Iris pigment epithelial cell (primary cell): ENCODE data around the gene TRIM6.
"Not testable (repeated sequence)": the region's sequence is repeated elsewhere in the genome, so short reads cannot be mapped to it uniquely, and the experiment has no call there.

ENCODE experiments used
- DNase-seq: peaks from one replicate; pipeline ENCODE4 v3.0.0-alpha.2; 2011; ENCODE audit warnings: low read depth

The TRIM6 gene

DNA sequence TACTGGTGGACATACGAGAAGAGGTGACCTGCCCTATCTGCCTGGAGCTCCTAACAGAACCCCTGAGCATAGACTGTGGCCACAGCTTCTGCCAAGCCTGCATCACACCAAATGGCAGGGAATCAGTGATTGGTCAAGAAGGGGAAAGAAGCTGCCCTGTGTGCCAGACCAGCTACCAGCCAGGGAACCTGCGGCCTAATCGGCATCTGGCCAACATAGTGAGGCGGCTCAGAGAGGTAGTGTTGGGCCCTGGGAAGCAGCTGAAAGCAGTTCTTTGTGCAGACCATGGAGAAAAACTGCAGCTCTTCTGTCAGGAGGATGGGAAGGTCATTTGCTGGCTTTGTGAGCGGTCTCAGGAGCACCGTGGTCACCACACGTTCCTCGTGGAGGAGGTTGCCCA lies 6.9 kb downstream of the TRIM6 start:
- DNase-seq: no peak

DNA sequence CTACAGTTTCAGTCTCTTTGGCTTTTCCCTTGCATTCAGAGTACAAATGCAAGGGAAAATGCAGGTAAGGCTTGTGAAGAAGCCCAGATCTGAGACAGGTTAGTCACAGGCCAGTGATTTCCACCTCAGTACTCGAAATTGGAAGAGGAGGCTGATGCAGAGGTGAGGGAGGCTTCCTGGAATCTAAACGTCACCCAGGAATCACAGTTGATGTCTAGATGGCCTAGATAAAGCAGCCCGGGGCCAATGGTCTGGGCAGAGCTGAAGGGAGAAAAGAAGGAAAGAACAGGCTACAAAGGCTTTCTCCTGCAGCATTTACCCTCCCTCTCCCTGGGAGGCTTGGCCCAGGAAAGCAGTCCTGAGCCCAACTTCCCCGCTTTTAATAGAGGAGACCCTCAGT lies 8.5 kb downstream of the TRIM6 start:
- no peak for DNase-seq

DNA sequence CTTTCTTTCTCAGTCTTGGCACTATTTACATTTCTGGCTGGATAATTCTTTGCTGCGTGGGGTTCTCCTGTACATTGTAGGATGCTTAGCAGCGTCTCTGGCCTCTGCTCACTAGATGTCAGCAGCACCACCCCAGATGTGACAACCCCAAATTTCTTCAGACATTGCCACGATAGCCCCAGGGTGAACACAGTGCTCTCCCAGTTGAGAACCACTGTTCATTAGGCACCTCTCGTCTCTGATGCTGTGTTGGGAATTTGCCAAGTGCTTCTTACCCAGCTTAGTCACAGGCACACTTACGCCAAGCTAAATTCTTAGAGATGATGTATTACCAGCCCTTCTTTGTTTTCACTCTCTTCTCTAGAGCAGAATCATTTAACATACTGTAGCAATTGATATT lies 9.4 kb downstream of the TRIM6 start:
- peak; percentile 93 for DNase-seq

DNA sequence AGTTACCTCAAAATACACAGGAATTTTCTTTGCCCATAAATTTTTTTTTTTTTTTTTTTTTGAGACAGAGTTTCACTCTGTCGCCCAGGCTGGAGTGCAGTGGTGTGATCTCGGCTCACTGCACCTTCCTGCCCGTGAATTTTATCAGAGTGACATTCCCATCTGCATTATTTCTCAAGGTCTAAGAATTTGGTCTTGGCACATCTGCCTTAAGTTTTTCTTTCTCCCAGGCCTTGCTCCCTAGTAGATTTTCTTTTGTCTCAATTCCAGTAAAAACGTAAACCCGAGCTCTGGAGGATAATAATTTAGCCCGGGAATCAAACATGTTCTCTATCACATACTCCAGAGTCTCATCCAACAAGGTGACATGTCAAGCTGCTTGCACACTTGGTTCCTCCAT lies 12.4 kb downstream of the TRIM6 start:
- DNase-seq: no peak

DNA sequence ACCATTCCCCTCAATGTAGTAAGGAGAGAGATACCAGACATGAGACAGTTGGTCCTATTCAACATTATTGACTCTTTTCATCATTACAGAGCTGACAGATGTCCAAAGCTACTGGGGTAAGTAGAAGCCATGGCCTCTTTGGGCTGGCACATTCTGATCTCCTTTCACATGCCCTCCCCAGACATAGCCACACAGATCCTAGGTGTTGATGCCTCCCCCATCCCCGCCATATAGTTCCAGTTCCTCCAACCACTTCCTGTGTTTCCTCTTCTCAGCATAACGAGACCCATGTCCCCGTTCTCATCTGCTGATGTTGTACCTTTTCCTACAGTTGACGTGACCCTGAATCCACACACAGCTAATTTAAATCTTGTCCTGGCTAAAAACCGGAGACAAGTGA lies 14.0 kb downstream of the TRIM6 start:
- no peak for DNase-seq

DNA sequence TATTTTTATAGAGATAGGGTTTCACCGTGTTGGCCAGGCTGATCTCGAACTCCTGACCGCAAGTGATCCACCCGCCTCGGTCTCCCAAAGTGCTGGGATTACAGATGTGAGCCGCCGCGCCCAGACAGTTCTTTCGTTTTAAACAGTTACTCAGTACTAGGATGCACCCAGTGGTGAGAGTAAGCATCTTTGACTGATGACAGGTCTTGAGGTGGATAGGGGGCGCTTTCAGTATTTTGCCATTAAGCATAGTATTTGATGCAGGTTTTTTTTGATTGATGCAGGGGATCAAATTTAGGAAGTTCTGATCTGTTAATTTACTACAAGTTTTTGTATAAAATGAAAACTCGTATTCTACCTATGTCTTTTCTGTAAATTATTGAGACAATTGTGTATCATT lies 15.2 kb downstream of the TRIM6 start:
- DNase-seq: no peak

DNA sequence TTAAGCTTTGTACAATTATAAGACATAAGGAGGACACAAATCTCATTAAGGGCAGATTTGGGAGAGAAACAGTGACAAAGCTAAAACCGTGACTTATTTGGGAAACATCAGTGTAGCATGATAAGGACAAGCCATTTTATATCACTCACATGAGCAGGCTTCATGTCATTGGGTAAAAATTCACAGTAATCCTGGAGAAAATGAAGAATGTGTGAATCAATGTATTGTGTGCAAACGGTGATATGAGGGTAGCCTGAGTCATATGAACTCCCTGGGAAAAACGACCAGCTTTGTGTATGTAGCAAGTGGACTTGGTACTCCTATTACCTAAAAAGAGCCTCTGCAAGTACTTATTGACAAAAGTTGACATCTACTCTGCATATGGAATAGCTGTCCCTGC lies 22.4 kb downstream of the TRIM6 start:
- DNase-seq: peak; percentile 86

DNA sequence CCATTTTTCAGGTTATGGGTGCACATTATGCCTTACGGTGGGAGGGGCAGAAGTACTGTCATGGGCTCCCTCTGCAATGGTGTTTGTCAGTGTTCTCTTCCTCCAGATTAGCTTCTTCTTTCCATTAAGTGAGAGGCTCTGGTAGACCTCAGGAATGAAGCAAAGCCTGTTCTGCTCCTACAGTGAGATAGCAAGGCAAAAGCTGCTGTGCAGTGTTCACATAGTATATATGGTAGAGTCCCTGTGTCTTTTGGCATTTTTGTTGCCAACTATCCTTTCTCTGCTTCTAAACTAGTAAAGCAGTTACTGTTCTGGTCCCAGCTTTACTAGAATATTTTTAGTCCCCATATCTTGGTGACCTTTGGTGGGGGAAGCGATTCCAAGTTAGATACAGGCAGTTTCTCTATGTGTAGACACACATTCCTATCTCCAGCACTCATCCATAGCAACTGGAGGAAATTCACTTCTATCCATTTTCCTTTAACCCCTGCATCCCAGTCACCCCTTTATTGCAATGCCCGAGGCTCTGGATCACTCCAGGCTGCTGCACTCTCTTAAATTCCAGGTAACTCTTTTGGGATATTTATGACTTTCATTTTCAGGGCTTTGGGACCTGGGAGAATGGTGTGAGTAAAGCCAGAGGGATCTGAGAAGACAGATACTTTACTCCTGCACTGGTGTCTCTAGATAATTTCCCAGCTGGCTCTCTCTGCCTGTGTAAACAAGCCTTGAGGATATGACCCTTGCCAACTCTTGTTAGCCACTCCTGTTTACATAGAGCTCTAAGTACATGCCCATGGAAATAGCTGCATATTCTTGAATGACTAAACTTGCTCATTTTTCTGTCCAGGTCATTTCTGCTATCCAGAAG lies 24.4 kb downstream of the TRIM6 start:
- peak; percentile 93 for DNase-seq

DNA sequence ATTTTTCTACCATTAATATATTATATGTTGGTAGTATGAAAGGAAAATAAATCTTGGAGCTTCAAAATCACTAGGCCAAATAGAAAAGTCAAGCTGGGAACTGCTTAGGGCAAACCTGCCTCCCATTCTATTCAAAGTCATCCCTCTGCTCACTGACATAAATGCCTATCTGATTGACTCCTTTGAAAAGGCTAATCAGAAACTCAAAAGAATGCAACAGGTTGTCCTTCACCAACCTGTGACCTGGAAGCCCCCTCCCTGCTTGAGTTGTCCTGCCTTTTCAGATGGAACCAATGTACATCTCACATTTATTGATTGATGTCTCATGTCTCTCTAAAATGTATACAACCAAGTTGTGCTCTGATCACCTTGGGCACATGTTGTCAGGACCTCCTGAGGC lies 25.1 kb downstream of the TRIM6 start:
- no peak for DNase-seq

DNA sequence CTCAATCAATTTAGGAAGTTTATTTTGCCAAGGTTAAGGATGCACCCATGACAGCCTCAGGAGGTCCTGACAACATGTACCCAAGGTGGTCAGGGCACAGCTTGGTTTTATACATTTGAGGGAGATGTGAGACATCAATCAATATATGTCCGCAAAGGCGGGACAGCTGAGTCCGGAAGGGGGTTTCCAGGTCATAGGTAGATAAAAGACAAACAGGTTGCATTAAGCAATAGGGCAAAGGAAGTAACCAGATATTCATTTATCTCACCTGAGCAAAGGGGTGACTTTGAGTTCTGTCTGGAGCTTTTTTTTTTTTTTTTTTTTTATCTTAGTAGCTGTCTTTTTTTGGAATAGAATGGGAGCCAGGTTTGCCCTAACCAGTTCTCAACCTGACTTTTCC lies 26.4 kb downstream of the TRIM6 start:
- no peak for DNase-seq

DNA sequence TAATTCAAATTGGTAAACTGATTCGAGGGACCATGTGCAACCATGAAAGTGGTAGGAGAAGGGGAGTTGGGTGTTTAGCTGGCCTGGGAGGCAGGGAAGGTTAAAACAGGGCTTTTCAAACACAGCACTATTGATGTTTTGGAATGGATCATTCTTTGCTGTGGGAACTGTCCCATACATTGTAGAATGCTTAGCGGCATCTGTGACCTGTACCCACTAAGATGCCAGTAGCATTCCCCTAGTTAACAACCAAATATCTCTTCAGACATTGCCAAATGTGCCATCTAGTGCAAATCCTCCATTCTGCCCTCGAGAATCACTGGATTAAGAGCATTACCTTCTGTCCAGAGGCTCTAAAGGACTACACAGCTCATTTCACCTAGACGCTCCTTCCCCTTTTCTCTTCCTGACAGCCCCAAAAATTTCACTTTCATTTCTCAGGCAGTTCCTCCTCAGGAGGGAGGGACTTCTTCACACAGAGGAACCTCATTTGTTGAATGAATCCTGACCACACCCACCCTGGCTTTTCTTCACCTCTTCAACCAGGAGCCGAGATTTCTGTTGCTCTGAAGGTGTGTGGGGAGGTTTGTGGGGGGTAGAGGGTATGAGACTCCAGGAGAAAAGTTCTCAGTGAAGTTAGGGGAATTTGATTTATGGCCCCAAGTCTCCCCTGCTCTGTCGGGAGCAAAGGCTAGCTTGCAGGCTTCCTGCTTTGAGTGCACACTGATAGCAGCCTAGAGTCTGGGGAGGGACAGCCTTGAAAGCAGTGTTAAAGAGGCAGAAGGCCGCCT lies 28.2 kb downstream of the TRIM6 start, which contains the start of gene TRIM34:
TRIM34 (plus strand) TSS at position 513 of the 791 bp plus-strand sequence. CDS start 7,331 bp downstream, outside the sequence.
- peak; percentile 78 for DNase-seq

DNA sequence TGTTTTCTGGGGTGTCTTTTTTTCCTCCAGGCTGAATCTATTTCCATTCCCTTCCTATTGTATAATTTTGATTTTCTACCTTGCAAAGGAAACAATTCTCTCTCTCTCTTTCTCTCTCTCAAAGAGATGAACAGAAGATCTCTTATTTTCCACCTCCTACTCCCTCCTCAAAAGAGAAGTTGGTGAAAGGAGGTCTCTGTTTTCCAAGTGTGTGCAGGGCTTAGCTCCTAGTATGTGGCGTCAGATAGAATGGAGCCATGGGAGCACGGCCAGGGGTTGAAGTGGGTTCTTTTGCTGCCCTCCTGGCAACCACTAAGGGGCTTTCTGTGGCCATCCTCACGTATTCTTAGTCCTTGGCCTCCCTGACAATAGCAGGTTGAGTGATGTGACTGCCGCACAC lies 28.8 kb downstream of the TRIM6 start:
- no peak for DNase-seq

DNA sequence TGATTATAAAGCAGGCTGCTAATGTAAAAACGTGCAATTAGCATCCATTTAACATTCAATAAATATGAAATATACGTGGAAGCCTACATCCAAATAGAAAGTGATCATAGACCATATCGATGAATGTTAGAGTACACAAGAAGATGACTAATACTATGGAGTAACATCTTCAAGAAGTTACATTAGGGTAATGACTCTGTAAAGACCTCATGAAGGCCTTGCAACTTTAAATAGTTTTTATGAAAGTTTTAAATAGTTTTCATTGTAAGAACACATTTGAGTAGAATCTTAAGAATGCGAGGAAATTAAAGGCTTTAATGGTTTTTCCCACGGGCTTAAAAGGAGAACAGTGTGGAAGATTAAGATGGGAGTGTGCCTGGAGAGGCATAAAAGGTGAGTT lies 29.8 kb downstream of the TRIM6 start:
- peak; percentile 56 for DNase-seq

DNA sequence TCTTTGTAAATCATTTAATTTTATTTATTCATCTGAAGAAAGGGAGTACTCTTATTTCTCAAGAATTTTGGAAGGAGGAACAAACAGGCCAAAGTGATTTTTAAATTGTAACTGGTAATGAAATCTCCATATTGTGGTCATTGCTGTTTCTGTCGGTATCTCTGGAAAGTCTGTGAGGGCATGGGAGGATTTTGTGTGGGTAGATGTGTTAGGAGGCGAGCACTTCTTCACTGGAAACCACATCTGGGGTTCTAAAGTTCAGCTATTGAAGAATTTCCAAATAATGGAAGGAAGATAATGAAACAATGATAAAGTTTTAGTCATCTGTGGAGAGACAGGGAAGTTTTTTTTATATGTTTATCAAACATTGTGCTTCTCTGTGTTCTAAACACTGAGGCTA lies 35.0 kb downstream of the TRIM6 start:
- DNase-seq: no peak

DNA sequence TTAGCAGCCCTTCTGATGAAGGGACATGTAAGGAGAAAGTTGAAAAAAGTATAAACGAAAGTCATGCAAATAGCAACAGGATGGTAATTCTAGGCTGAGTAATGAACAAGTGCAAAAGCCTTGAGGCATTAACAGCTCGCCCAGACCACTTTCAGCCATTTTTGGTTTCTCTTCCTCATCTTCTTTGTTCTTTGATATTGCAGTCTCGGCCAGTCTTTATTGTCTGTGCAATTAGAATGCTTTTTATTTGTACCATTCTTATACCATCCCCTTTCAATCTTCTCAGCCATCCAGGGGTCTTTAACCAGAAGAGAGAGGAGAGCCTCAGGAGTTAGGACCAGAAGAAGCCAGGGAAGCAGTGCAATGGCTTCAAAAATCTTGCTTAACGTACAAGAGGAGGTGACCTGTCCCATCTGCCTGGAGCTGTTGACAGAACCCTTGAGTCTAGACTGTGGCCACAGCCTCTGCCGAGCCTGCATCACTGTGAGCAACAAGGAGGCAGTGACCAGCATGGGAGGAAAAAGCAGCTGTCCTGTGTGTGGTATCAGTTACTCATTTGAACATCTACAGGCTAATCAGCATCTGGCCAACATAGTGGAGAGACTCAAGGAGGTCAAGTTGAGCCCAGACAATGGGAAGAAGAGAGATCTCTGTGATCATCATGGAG lies 35.7 kb downstream of the TRIM6 start:
- DNase-seq: no peak

DNA sequence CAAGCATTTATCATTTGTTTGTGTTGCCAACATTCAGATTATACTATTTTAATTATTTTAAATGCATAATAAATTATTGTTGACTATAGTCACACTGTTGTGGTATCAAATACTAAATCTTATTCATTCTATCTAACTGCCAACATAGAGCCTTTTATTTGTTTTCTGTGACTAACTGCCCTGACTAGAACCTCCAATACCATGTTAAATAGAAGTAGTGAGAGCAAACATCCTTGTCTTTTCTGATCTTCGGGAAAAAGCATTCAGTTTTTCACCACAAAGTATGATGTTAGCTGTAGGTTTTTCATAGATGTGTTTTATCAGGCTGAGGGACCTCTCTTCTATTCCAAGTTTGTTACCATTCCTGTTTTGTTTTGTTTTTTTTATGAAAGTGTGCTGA lies 43.5 kb downstream of the TRIM6 start:
- no peak for DNase-seq

DNA sequence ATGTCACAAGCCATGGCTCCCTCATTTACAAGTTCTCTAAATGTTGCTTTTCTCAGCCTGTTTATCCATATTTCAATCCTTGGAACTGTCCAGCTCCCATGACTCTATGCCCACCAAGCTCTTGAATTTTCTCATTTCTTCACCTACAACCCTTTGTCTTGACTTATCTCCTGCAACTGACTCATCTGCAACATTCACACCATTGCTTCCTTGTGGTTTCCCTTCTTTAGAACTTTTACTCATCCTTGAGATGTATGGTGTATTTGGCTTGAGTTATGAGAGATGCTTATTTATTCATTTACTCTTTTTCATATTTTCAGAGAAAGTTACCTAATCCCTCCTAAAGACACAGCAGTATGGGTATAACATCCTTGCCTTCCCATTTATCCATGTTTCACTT lies 47.1 kb downstream of the TRIM6 start:
- no peak for DNase-seq

DNA sequence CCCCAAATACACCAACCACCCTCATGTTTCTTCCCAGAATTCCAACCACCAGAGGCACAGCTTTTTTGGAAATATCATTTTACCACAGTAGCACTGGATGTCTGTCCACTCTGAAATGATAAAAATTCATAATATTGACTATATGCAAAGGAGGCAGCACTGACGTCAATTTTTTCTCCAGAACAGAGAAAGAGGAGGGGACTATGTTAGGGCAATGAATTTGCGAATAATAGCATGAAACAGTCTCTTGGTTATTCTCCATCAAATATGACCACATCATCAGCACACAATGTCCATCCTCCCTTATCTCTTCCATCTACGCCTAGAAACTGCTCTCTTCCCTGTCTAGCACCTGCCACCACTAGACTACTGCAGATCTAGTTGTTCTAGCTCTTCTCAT lies 49.7 kb downstream of the TRIM6 start:
- DNase-seq: no peak

DNA sequence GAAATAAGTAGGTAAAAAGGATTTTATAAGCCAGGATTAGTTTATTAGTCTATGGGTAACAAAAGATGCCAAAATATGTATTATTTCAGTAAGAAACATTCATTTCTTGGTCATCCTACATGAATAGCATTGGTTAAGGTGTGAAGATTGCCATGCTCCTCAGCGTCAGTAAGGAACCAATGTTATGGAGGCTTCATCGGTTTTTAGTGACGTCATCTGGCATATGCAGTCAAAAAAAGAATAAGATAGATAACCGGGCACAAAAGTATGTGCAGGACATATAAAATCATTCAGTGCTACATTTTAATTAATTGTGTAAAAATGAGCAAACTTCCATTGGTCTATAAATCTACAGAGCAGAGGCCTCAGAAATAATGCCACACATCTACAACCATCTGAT lies 59.0 kb downstream of the TRIM6 start:
- DNase-seq: no peak

DNA sequence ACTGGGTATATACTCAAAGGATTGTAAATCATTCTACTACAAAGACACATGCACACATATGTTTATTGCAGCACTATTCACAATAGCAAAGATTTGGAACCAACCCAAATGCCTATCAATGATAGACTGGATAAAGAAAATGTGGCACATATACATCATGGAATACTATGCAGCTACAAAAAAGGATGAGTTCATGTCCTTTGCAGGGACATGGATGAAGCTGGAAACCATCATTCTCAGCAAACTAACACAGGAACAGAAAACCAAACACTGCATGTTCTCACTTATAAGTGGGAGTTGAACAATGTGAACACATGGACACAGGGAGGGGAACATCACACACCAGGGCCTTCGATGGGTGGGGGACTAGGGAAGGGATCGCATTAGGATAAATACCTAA lies 60.5 kb downstream of the TRIM6 start:
- not testable (repeated sequence) for DNase-seq

DNA sequence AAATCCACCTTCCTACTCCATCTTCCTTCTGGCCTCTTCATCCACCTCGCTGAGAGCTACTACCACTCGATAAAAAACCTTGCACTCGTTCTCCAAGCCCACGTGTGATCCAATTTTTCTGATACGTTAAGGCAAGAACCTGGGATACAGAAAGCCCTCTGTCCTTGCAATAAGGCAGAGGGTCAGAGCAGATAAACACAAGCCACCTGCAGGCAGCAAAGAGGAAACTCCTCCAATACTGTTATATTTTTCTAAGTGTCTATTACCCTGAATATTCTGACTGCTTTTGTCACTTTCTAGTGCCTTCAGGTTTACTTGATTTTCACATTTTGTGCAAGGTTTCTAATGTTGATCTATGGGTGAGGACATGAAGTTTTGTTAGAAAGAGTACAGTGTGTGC lies 61.9 kb downstream of the TRIM6 start:
- no peak for DNase-seq
